HCEC 1CT (cell line): Measurements from ENCODE around the gene NXPE4.
A peak's percentile ranks its signal among the peaks of the same experiment; 100 is the strongest.

Source experiments
- DNase-seq: peaks from one replicate; pipeline ENCODE4 v3.0.0-alpha.2; 2017

NXPE4 gene

GRCh38 chr11:114556135-114556534 is 39.5 kb downstream of the NXPE4 start:
- DNase-seq, result no peak

GRCh38 chr11:114553642-114554041 is 41.9 kb downstream of the NXPE4 start:
- DNase-seq, result peak; percentile 65

- DNase-seq, result no peak
Observed at GRCh38 chr11:114551060-114551459, 44.5 kb downstream of the NXPE4 start.

GRCh38 chr11:114525682-114526081 is 69.9 kb downstream of the NXPE4 start:
- no peak for DNase-seq

GRCh38 chr11:114524122-114524521 is 71.5 kb downstream of the NXPE4 start:
- DNase-seq, result no peak

- DNase-seq, result no peak
Observed at GRCh38 chr11:114522818-114523217, 72.8 kb downstream of the NXPE4 start.
